Stimulated activated CD8-positive, alpha-beta memory T cell treated with anti-CD3 and anti-CD28 coated beads, Interleukin-12 subunit alpha, Interleukin-12 subunit beta, amount 100 ng/mL, for 24 hours (primary cell): ENCODE results near the gene C1QTNF6.
A peak's percentile ranks its signal among the peaks of the same experiment; 100 is the strongest.
"Not testable (repeated sequence)": the region's sequence is repeated elsewhere in the genome, so short reads cannot be mapped to it uniquely, and the experiment has no call there.

Experiments used
- DNase-seq: peaks from one replicate; pipeline ENCODE4 v3.0.0-alpha.2; 2020; ENCODE audit errors: extremely low read depth

C1QTNF6 gene

GRCh38 chr22:37206841-37207821, 19.1 kb upstream of the C1QTNF6 start:
- DNase-seq, result no peak

DNA sequence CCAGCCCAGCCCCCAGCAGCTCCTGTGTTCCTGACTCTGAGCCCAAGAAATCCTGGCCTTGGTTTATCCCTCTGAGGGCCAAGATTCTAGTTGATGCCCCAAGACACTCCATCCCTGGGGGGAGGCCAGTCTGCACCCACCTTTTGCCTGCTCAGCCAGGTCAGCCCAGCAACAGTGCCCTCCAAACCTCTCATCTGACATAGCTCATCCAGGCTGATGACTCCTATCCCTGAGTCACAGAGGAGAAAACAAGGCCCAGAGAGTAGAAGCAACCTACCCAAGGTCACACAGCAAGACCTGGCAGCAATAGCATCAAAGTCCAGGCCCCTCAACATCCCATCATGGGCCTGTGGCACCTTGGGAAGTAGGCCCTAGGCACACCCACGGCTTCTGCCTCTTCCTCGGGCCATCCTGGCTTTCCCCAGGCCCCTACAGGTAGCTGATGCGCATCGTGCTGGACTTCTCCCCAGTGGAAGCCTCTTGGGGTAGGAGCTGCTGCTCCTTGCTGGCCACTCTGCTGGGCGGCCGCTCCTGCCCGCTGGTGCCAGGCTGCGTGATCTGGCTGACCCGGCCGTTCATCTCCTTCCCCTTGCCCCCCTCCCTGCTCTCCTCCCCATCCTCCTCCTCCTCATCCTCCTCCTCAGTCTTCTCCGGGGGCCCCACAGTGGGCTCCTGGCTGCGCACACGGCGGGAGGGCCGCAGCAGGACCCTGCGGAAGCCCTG, 18.2 kb upstream of the C1QTNF6 start:
- no peak for DNase-seq

DNA sequence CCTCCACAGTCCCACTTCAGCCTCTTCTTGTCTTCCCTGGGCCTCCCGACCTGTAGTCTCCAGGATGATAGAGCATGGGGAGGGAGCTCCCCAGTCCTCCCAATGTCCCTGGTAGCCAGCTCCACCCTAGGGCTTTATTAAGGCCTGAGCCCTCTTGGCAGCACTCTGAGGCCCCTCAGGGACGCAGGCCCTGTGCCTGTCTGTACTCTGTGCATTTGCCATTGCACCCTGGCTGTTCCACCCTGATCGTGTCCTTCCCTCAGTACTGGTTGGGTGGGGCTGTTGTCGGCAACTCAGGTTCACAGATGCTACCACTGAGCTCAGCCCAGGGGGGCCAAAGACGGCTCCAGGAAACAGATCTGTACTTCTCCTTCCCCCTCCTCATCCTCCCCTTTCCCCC, 17.0 kb upstream of the C1QTNF6 start:
- DNase-seq, result no peak

GRCh38 chr22:37204045-37204655, 16.1 kb upstream of the C1QTNF6 start:
- DNase-seq, result no peak

GRCh38 chr22:37203354-37204044, 15.5 kb upstream of the C1QTNF6 start:
- no peak for DNase-seq

DNA sequence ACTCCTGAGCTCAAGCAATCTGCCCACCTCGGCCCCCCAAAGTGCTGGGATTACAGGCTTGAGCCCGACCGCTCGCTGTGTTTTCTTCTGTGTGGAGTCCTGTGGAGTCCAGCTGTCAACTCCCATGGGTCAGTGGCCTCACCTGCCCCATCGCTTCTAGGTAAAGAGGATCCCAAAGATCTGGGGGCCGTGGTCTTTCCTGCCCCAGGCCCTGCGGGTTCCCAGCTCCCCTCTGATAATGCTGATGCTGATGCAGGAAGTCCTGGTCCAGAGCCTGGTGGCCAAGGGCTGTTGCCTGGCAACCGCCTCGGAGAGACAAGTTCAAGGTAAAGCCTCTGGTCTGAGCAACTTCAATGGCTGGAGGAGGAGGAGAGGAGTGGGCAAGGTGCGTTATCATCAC, 14.7 kb upstream of the C1QTNF6 start:
- no peak for DNase-seq

DNA sequence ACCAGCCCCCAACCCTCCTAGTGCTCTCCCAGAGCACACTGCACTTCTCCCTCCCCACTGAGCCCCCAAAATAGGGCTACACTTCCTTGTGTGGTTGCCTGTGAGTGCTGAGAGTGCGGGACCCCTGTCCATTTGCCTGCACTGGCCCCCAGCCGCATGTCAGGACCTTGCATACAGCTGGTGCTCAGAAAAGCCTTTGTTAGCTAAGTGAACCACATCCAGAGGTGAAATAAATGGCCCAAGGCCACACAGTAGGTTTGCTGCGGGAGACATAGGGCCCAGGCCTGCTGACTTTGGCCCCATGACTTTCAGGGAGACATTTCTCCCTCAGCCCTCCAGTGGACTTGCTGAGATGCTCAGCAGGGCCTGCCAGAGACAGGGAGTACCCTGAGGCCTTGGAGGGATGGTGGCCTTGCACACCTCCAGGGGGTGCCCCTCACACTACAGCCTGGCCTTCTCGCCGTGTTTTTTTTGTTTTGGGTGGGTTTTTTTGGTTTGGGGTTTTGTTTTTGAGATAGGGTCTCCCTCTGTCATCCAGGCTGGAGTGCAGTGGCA, 14.0 kb upstream of the C1QTNF6 start:
- no peak for DNase-seq

GRCh38 chr22:37201443-37201820, 13.4 kb upstream of the C1QTNF6 start:
- not testable (repeated sequence) for DNase-seq

DNA sequence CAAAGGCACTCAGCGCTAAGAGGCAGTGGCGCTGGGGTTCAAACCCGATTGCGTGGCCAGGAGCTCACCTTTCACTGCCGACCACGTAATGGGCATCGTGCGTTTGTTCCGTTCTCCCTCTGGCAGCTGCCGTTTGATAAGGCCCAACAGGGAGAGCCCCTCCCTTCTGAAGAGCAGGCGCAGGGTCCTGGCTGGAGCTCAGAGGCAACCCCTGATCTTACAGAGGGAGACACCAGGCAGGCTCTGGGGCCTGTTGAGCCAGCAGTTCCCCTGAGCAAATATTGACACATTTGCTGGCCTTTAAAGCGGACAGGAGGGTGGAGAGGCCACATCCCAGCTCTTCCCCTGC, 11.7 kb upstream of the C1QTNF6 start:
- DNase-seq, result no peak

GRCh38 chr22:37199103-37199759, 11.2 kb upstream of the C1QTNF6 start:
- peak; percentile 97 for DNase-seq

DNA sequence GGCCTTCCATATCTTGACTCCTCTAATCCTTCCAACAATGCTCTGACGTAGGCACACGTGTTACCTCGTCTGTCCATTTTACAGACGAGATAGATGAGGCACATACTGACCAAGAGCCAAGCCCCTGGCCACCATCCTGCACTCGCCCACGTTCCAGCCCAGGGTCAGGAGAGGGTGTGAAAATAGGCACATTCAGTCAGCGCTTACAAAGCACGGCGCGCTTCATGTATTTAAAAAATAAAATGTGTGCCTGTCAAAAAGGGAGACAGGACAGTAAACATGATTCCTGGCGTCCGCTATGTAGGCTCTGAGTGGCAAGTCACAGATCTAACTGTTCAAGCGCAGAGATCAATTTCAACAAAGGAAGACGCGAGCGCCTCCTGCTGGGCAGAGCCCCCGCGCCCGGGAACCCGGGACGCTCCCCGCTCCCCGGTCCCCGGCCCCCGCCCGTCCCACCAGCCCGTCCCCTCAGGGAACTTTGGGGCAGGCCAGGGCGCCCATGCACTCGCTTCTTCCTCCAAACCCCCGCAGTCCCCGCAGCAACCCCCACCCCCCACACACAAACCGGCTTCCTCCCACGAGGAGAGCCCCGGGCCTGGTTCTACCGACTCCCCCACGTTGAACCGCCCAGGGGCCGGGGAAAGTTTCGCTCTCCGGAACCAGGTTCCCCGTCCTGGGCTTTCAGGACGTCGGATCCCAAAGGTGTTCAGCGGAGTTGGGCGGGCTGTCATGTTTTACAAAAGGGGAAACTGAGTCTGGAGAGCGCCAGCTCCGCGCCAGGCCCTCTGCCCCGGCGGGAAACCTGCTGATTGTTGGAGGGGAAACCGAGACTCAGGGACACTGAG, 10.4 kb upstream of the C1QTNF6 start:
- peak; percentile 80 for DNase-seq

DNA sequence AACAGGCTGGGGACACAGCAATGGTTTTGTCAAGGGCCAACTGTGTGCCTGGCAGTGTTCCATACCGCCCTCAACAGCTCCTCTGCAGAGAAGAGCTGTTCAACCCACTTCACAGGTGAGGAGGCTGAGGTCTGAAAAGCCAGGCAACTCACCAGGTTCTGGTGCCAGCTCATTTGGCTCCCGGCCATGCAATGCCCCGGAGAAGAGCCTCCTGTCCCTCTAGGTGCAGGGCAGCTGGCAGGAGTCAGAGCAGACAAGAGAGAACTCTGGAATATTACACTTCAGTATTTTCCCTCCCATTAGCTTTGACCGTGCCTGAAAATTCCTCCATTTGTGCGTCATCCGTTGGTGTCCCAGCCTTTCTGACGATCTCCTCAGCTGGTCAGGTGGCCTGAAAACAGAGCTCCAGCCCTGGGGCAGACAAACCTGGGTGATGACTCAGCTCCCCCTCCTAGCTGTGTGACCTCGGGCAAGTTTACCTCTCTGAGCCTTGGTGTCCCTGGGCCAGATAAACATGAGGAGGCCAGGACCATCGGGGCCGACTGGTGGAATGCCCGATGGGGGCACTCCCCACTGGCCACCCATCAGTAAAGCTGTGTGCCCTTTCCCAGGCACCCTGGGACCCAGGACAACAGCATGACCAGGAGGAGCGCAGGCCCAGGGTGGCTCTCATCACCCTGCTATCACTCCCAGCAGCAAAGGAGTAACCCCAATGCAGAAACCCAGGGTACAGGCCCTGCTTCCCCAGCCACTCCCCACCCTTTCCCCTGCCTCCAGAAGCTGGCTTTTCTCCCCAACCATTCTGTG, 9.6 kb upstream of the C1QTNF6 start:
- no peak for DNase-seq

- no peak for DNase-seq
Measured at GRCh38 chr22:37196539-37197450, 8.7 kb upstream of the C1QTNF6 start.

DNA sequence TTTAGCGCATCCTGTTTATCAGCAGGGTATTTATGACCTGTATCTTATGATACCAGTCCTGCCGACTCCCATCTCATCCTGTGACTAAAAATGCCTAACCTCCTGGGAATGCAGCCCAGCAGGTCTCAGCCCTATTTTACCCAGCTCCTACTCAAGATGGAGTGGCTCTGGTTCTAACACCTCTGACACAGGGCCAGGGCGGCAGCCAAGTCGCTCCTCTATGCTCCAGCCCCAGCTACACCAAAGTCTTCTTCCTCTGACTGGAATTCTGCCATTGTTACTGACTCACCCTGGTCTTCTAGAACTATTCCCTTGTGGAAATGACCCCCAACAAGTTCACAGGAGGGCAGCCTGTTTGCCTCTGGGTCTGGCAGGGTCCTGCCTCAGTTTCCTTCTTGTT, 7.9 kb upstream of the C1QTNF6 start:
- no peak for DNase-seq

- DNase-seq, result no peak
Measured at GRCh38 chr22:37194750-37195149, 6.7 kb upstream of the C1QTNF6 start.

DNA sequence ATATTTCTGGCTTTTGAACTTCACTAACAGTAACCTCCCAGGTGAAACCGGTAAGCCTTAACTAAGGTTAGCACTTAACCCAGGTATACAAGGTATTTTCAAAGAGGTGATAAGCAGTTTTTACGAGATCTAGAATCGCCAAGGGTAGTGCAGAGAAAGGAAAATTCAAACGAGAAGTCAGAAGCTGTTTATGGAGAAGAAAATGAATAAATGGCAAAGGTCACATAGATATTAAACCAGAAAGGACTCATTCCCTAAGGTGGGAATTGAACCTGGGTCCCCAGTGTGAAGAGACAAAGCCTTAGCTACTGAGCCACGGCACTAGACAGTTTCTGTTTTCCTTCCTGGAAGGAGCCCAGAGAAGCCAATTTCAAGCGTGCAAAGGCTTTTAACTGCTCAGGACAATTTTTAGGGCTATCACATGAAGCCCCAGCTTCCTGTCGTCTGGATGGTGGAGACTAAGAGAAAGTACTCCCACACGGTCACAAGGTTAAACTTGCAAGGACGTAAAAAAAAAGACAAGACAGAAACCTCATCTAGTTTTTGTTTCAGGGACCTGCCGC, 5.7 kb upstream of the C1QTNF6 start:
- no peak for DNase-seq

DNA sequence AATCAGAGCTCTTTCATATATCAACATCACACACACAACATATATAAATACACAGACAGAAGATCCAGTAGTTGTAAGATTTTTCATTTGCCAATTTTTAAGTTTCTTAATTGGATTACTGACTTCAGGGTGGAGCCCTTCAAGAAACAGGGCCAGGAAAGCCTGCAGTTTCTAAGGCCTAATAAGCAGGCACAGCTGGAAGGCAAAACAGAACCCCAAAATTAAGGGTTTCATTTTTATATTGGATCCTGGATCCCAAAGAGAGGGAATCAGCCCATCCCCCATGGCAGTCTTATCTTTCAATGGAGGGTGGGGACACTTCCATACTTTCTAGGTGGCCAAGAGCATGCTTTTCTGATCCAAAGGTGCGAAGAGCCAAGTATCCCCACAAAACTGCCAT, 4.7 kb upstream of the C1QTNF6 start:
- no peak for DNase-seq

DNA sequence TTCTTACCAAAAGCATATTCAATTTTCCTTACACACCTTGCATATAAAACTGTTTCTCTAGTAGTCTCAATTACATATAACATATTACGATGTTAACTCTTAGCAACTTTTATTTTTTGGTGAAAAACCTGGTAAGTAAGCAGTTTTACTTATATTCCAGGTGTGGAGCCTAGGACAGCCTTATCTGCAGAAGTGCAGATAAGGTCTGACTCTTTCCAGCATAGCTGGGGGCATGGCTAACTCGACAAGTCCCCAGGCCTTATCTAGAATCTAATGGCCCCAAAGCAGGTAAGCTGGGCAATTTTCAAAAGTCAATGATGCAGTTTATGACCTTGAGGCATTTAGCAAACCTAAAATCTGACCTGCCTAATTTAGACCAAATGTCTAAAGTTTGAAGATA, 4.2 kb upstream of the C1QTNF6 start:
- DNase-seq, result no peak
